SU-DHL-6 (cell line): ENCODE results near the gene GBX2.

ENCODE experiments used
- CTCF ChIP-seq: fragments of 200-600 bp; sonication (generic); IDR thresholded peaks from one replicate; pipeline ENCODE4 v1.5.1; 2017; ENCODE audit warnings: antibody characterized with exemption, mild to moderate bottlenecking, low read length, moderate library complexity; ENCODE audit not compliant: insufficient read depth, poor library complexity, severe bottlenecking
- EZH2phosphoT487 ChIP-seq: fragments of 200-600 bp; sonication (generic), shearing (Covaris generic); conservative IDR thresholded peaks from 2 replicates; pipeline ENCODE4 v1.6.1; 2018; ENCODE audit warnings: mild to moderate bottlenecking, antibody characterized with exemption, low read length, moderate library complexity, mixed read lengths

DNA sequence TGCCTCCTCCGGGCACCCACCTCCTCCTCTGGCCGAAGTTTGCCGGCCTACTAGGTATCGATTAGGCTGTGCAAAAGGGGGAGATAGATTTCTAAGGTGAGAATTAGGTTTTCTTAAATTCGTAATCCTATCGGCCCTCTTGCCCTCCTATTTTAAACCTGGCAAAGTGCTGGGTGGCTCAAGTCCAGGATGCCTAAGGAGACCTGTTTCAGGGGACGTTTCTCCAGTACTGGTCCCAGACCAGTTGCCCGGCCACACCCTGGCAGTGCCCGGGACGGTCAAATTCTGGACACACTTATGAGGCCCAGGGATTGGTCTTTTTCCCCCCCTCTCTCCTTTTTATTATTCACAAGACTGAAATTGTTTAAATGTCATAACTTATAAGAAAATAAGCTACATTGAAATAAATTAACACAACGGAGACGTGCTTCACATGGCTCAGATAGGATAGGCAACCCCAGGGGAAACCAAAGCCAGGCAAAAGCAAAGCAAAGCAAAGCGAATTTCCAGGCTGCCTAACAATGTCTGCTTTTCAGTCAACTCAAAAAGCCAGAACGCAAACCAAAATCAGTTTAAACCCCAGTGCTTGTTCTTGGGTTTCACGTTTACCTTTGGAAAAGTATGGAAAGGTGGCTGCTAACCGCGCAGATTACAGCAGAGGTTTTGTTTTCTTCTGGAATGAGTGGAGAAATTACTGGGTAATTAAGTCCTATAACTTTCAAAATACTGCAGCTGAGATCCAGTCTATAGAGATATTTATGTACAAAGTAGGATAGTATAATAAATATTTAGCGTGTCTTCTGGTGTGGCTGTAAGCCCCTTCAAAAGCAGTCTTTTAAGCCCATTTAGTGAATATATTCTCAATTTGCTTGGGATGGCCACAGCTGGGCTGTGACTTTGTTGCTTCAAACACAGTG is 3.0 kb downstream of the GBX2 start:
- no peak for TF ChIP-seq CTCF
- TF ChIP-seq EZH2phosphoT487: no peak
